SK-N-SH treated with all-trans-retinoic acid at 6 μM for 48 hours (cell line): ENCODE data around the gene ZBTB16.

Experiments
- PATZ1 ChIP-seq: fragments of 250-450 bp; sonication (Bioruptor Pico); IDR thresholded peaks from 2 replicates; pipeline ENCODE4 v1.8.0; 2020; ENCODE audit warnings: mild to moderate bottlenecking, moderate library complexity, borderline replicate concordance
- PPARA ChIP-seq: fragments of 250-450 bp; sonication (Bioruptor Pico); IDR thresholded peaks from 2 replicates; pipeline ENCODE4 v1.5.0; 2020; ENCODE audit warnings: mild to moderate bottlenecking, borderline replicate concordance
- ZC3H10 ChIP-seq: fragments of 250-450 bp; sonication (Bioruptor Pico); IDR thresholded peaks from 2 replicates; pipeline ENCODE4 v1.5.1; 2021; ENCODE audit warnings: mild to moderate bottlenecking, moderate library complexity
- ZNF70 ChIP-seq: fragments of 450-650 bp; formaldehyde crosslinking; IDR thresholded peaks from 2 replicates; pipeline ENCODE4 v1.5.0; 2020; ENCODE audit warnings: mild to moderate bottlenecking, moderate library complexity
- ZNF8 ChIP-seq: fragments of 450-650 bp; formaldehyde crosslinking; IDR thresholded peaks from 2 replicates; pipeline ENCODE4 v1.5.0; 2020; ENCODE audit warnings: mild to moderate bottlenecking, moderate library complexity
- TF ChIP-seq, protein P1 (sequence below): fragments of 250-450 bp; sonication (Bioruptor Pico); IDR thresholded peaks from 2 replicates; pipeline ENCODE4 v1.8.0; 2021; ENCODE audit warnings: low read depth, mild to moderate bottlenecking, moderate library complexity, borderline replicate concordance

DNA sequence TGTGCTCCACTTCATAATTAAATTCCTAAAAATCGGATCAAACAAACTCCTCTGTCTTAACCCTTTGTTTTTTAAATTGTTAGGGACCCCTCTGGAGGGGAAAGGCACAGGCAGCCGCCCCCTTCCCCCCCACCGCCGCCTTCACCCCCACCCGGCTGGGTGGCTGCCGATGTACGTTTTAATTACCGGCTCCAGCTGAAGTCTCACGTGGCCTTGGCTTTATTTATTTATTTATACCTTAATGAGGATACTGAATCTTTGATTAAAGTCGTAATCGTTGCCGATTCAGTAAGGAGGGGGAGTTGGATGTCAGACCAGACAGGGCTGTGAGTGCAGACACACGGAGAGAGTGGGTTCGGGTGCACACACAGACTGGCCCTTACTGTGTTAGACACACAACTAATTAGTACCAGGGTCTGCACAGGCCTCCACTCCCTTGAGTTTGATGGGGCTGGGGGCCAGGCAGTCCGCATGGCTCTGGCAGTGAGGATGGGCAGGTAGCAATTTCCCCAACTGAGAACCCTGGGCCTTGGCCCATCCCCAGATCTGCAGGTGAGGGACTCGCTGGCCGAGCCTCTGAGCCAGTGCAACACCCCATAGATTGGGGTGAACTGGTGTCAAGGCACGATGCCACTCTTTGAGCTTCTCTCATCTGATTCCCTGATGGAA lies 185.3 kb downstream of the ZBTB16 start:
- TF ChIP-seq ZC3H10 (CRISPR knock-in tag) (no peak), ZNF8 (CRISPR knock-in tag) (no peak), ZNF70 (CRISPR knock-in tag) (no peak), PPARA (CRISPR knock-in tag) (no peak), PATZ1 (CRISPR knock-in tag) (no peak)
- TF ChIP-seq, protein P1, sequence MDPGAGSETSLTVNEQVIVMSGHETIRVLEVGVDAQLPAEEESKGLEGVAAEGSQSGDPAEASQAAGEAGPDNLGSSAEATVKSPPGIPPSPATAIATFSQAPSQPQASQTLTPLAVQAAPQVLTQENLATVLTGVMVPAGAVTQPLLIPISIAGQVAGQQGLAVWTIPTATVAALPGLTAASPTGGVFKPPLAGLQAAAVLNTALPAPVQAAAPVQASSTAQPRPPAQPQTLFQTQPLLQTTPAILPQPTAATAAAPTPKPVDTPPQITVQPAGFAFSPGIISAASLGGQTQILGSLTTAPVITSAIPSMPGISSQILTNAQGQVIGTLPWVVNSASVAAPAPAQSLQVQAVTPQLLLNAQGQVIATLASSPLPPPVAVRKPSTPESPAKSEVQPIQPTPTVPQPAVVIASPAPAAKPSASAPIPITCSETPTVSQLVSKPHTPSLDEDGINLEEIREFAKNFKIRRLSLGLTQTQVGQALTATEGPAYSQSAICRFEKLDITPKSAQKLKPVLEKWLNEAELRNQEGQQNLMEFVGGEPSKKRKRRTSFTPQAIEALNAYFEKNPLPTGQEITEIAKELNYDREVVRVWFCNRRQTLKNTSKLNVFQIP (CRISPR knock-in tag) = no peak
